Breast epithelium (tissue), 4 donors: Measurements from ENCODE around the gene UNC80. TPM values are rescaled to one million over a fixed set of nuclear protein-coding genes. Genes with fewer than 3 reads are reported as not detected.

Experiments
- DNase-seq, 2 donors: peaks; one replicate each; pipeline ENCODE4 v3.0.0-alpha.2; 2019; ENCODE audit warnings: low spot score in 2 of 2
- H3K27ac ChIP-seq, 2 donors: fragments of 200-600 bp; sonication (generic) in 1 of 2; one replicate each; pipeline ENCODE4 v1.5.1; 2016 to 2019; ENCODE audit warnings: mild to moderate bottlenecking in 1 of 2
- H3K27me3 ChIP-seq, 2 donors: fragments of 200-600 bp; sonication (generic) in 1 of 2; one replicate each; pipeline versions ENCODE4 v1.5.1 to v1.6.0; 2017 to 2019; ENCODE audit warnings: control low read depth in 1 of 2, mild to moderate bottlenecking in 1 of 2
- H3K36me3 ChIP-seq: fragments of 200-600 bp; one replicate; pipeline ENCODE4 v1.5.1; 2019
- H3K4me1 ChIP-seq, 2 donors: fragments of 200-600 bp; sonication (generic); one replicate each; pipeline ENCODE4 v1.5.1; 2016 to 2019; ENCODE audit warnings: control low read depth in 1 of 2
- H3K4me3 ChIP-seq, 3 donors: fragments of 200-600 bp; sonication (generic); 1 replicate in 2 of 3; 2 replicates in 1 of 3; pipeline ENCODE4 v1.5.1; 2016 to 2019; ENCODE audit warnings: mild to moderate bottlenecking in 3 of 3, moderate library complexity in 2 of 3
- H3K9me3 ChIP-seq, 2 donors: fragments of 200-600 bp; sonication (generic) in 1 of 2; one replicate each; pipeline ENCODE4 v1.5.1; 2016 to 2019; ENCODE audit warnings: control low read depth in 1 of 2
- POLR2A ChIP-seq: fragments of 450-650 bp; IDR thresholded peaks from one replicate; pipeline ENCODE4 v1.6.1; 2016; ENCODE audit warnings: antibody characterized with exemption, mild to moderate bottlenecking, moderate library complexity
- POLR2AphosphoS5 ChIP-seq, 3 donors: sonication (generic); formaldehyde crosslinking; IDR thresholded peaks; one replicate each; pipeline ENCODE4 v1.6.1; 2017; ENCODE audit warnings: antibody characterized with exemption in 3 of 3
- intact Hi-C: fragments of 100-400 bp; cut with DNase I; formaldehyde crosslinking; loops from one replicate; pipeline ENCODE4 v1.15.1; 2023; ENCODE audit warnings: low total_unique reads
- total RNA-seq, 3 donors: library from RNA; depleted of rRNA; stranded (reverse); fragments of >200 nt; gene quantifications; one replicate each; pipeline ENCODE4 v1.1.0, GENCODE V29; 2016
- TF ChIP-seq, protein P1 (sequence below), 3 donors: fragments of 450-650 bp; IDR thresholded peaks; one replicate each; pipeline ENCODE4 v1.5.1; 2016 to 2017; ENCODE audit warnings: antibody characterized with exemption in 3 of 3, mild to moderate bottlenecking in 3 of 3, moderate library complexity in 3 of 3

Gene UNC80
- total RNA-seq, 3 donors from 2014 or later = under 0.01 TPM; not detected in 2

DNA sequence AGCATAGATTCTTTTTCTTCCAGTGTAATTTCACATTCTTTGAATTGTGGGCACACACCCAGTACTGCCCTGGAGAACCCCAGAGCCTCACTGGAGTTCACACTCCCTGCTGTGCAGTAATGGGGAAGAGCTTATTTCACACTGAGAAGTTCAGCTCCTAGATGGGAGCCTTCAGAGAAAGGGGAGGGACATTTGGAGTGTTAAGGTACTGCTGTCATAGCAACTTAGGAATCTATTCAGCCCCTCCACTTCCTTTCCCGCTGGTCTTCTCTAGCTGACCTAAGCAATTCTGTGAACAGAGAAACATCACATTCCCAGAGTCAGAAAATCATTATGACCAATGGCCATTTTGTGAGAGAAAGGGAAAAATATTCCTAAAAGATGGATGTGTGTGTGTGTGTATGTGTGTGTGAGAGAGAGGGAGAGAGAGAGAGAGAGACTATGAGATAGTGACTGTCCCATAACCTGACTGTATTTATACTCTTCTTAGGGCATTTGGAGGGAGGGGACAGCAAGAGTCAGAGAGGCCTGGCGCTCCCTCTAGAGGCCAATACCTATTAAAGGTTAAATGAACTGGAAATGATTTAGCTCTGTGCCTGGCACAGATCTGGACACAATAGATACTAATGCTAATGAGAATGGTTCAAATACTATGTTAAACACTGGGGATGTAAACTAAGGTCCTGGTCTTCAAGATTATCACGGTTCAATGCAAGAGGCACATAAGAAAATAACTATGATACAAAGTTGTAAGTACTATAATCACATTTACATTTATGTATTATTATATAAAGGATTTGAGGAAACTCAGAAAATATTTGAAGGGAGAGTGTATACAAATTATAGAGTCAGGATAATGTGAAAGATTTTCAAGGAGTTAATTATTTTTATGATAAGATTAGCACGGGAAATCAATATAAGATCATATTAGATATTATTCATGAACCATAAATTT lies 189.3 kb downstream of the UNC80 start:
- Histone ChIP-seq H3K4me1 (no peaks in the 10 kb centered on the region), H3K27ac (no peak overlapping the region), H3K27me3 (no peaks in the 10 kb centered on the region), H3K4me3 (no peak overlapping the region), H3K9me3 (no peaks in the 10 kb centered on the region), H3K36me3 (no peaks in the 10 kb centered on the region)
- no peak for TF ChIP-seq POLR2AphosphoS5 (IDR thresholded peaks at IDR 0.05)
- TF ChIP-seq, protein P1, sequence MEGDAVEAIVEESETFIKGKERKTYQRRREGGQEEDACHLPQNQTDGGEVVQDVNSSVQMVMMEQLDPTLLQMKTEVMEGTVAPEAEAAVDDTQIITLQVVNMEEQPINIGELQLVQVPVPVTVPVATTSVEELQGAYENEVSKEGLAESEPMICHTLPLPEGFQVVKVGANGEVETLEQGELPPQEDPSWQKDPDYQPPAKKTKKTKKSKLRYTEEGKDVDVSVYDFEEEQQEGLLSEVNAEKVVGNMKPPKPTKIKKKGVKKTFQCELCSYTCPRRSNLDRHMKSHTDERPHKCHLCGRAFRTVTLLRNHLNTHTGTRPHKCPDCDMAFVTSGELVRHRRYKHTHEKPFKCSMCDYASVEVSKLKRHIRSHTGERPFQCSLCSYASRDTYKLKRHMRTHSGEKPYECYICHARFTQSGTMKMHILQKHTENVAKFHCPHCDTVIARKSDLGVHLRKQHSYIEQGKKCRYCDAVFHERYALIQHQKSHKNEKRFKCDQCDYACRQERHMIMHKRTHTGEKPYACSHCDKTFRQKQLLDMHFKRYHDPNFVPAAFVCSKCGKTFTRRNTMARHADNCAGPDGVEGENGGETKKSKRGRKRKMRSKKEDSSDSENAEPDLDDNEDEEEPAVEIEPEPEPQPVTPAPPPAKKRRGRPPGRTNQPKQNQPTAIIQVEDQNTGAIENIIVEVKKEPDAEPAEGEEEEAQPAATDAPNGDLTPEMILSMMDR (IDR thresholded peaks at IDR 0.05) = peak in 2 of 3 donors; percentile 27 to 29
- TF ChIP-seq POLR2A = no peak
- intact Hi-C loops = no loop called here
- DNase-seq = no peak

DNA sequence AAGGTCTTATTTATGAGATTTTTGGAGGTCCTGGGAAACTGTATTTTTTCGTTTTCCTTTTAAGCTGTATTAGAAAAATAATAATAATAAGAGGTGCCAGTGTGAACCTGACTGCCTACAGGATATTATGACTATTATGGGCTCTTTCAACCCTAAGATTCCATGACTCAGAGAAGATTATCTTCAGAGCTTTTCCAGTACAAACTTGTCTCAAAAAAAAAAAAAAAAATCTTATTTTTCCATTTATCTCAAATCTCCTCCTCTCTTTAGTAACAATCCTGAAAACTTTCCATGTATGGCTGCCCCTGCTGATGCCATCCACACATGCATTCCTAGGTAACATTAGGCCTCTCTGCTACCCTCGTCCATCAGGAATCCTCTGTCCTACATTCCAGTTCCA lies 194.1 kb downstream of the UNC80 start:
- no peak for TF ChIP-seq POLR2A
- no peak for TF ChIP-seq POLR2AphosphoS5 (IDR thresholded peaks at IDR 0.05)
- TF ChIP-seq, protein P1 (IDR thresholded peaks at IDR 0.05) = no peak
- no peak overlapping the region for H3K4me3 ChIP-seq

DNA sequence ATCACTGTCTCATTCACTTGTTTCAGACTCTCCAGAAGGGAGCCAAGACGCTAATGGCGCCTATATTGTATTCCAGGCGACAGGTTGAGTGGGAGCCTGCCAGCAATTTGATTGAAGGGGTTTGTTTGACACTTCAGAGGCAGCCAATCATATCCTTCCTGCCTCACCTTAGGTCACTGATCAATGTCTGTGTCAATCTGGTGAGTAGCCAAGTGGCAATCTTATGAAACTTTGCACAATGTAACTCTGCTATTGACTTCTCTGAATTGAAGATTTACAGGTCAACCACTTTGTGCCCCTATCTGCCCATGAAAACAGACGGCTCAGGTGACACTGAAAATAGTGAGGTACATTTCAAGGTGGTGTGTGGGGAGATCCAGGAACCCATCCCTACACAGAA lies 198.1 kb downstream of the UNC80 start:
- no peaks in the 10 kb centered on the region for H3K9me3 ChIP-seq
- H3K4me3 ChIP-seq = no peak overlapping the region
- no peak for DNase-seq
- H3K4me1 ChIP-seq = no peaks in the 10 kb centered on the region
- no peaks in the 10 kb centered on the region for H3K36me3 ChIP-seq
- intact Hi-C loops = loop anchor here (5.0 kb wide), 1 partner anchor 952 kb away; no protein-coding TSS in a partner anchor
- peaks cover 0 to 3% of the 10 kb centered on the region in 2 donors for H3K27me3 ChIP-seq
- no peak overlapping the region for H3K27ac ChIP-seq
- no peak for TF ChIP-seq POLR2AphosphoS5 (IDR thresholded peaks at IDR 0.05)
- TF ChIP-seq, protein P1 (IDR thresholded peaks at IDR 0.05) = no peak
- no peak for TF ChIP-seq POLR2A

More for the DNA sequence above, 194.1 kb downstream of the UNC80 start:
- no peaks in the 10 kb centered on the region for H3K9me3 ChIP-seq
- H3K4me1 ChIP-seq = no peaks in the 10 kb centered on the region
- H3K27me3 ChIP-seq = no peaks in the 10 kb centered on the region
- intact Hi-C loops = loop anchor here (5.0 kb wide), 1 partner anchor 948 kb away; no protein-coding TSS in a partner anchor
- DNase-seq = no peak
- no peaks in the 10 kb centered on the region for H3K36me3 ChIP-seq
- no peak overlapping the region for H3K27ac ChIP-seq

DNA sequence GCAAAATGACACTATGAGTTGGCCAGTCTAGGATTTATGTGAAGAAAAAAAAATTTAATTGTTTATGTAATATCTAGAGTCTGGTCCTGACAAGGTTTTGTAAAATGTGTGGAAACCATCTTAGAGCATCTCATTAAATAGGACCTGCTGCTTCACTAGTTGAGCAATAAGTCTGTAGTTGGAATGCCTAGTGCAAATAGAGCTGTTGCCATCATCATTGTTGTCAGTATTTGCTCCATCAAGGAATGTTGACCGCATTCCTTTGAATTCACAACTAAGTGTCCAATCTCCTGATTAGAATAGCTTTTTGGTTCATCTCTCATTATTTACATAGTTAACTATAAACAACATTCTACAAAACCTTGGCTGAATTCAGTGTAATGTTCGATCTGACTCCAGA lies 198.6 kb downstream of the UNC80 start:
- intact Hi-C loops = no loop called here

More for the DNA sequence above, 198.6 kb downstream of the UNC80 start:
- Histone ChIP-seq H3K4me3 (no peak overlapping the region), H3K4me1 (no peaks in the 10 kb centered on the region), H3K27me3 (peaks cover 0 to 3% of the 10 kb centered on the region in 2 donors), H3K36me3 (no peaks in the 10 kb centered on the region), H3K9me3 (no peaks in the 10 kb centered on the region), H3K27ac (no peak overlapping the region)
- DNase-seq = no peak
- TF ChIP-seq, protein P1 (IDR thresholded peaks at IDR 0.05) = no peak
- no peak for TF ChIP-seq POLR2AphosphoS5 (IDR thresholded peaks at IDR 0.05)
